Vagina (tissue), 2 donors: ENCODE measurements around the gene DISP3.

Experiments used
- POLR2A ChIP-seq, 2 donors: fragments of 450-650 bp; IDR thresholded peaks; one replicate each; pipeline ENCODE4 v1.6.1; 2017; ENCODE audit warnings: antibody characterized with exemption in 2 of 2, mild to moderate bottlenecking in 2 of 2, moderate library complexity in 2 of 2
- POLR2AphosphoS5 ChIP-seq, 2 donors: sonication (generic); formaldehyde crosslinking; IDR thresholded peaks; one replicate each; pipeline ENCODE4 v1.9.0; 2017; ENCODE audit warnings: antibody characterized with exemption in 2 of 2, mild to moderate bottlenecking in 2 of 2, low read depth in 1 of 2; ENCODE audit not compliant: insufficient read depth in 1 of 2
- TF ChIP-seq, protein P1 (sequence below), 3 experiments: fragments of 450-650 bp in 2 of 3; fragments of 200-600 bp in 1 of 3; sonication (generic) in 1 of 3; IDR thresholded peaks; one replicate each; pipeline ENCODE4 v1.5.1; 2017 to 2019; ENCODE audit warnings: antibody characterized with exemption in 3 of 3, mild to moderate bottlenecking in 2 of 3, moderate library complexity in 2 of 3

DNA sequence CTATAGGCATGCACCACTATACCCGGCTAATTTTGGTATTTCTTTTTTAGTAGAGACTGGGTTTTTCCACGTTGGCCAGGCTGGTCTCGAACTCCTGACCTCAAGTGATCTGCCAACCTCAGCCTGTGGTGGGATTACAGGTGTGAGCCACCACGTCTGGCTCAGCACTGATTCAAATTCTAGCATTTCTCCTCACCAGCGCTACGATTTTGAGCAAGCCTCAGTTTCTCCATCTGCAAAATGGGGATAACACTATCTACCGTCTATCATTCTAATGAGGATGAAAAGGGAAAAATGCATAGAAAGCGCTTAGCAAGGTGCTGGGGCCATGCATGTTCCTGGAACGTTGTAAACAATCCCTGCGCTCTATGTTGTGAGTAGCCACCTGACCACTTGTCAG is 49.0 kb upstream of the DISP3 start:
- TF ChIP-seq, protein P1, sequence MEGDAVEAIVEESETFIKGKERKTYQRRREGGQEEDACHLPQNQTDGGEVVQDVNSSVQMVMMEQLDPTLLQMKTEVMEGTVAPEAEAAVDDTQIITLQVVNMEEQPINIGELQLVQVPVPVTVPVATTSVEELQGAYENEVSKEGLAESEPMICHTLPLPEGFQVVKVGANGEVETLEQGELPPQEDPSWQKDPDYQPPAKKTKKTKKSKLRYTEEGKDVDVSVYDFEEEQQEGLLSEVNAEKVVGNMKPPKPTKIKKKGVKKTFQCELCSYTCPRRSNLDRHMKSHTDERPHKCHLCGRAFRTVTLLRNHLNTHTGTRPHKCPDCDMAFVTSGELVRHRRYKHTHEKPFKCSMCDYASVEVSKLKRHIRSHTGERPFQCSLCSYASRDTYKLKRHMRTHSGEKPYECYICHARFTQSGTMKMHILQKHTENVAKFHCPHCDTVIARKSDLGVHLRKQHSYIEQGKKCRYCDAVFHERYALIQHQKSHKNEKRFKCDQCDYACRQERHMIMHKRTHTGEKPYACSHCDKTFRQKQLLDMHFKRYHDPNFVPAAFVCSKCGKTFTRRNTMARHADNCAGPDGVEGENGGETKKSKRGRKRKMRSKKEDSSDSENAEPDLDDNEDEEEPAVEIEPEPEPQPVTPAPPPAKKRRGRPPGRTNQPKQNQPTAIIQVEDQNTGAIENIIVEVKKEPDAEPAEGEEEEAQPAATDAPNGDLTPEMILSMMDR (IDR thresholded peaks at IDR 0.05): no peak
- TF ChIP-seq POLR2A (IDR thresholded peaks at IDR 0.05): no peak
- TF ChIP-seq POLR2AphosphoS5 (IDR thresholded peaks at IDR 0.05; ENCODE audit: insufficient read depth in 1 of 2, low read depth in 1 of 2): no peak
